Sigmoid colon (tissue), 4 donors: ENCODE measurements around the gene ATP10D.

ENCODE experiments used
- EP300 ChIP-seq, 4 donors: sonication (generic); formaldehyde crosslinking; IDR thresholded peaks; one replicate each; pipeline ENCODE4 v1.6.1; 2017; ENCODE audit warnings: antibody characterized with exemption in 4 of 4
- POLR2A ChIP-seq, 2 donors: fragments of 450-650 bp; IDR thresholded peaks; one replicate each; pipeline ENCODE4 v1.6.1; 2016; ENCODE audit warnings: antibody characterized with exemption in 2 of 2, mild to moderate bottlenecking in 2 of 2, moderate library complexity in 2 of 2
- POLR2AphosphoS5 ChIP-seq, 4 donors: sonication (generic); formaldehyde crosslinking; IDR thresholded peaks; one replicate each; pipeline ENCODE4 v1.6.1; 2017; ENCODE audit warnings: antibody characterized with exemption in 4 of 4
- TF ChIP-seq, protein P1 (sequence below), 4 experiments: fragments of 450-650 bp in 3 of 4; fragments of 200-600 bp in 1 of 4; IDR thresholded peaks; one replicate each; pipeline ENCODE4 v1.5.1; 2016 to 2019; ENCODE audit warnings: antibody characterized with exemption in 4 of 4, mild to moderate bottlenecking in 3 of 4, moderate library complexity in 2 of 4

DNA sequence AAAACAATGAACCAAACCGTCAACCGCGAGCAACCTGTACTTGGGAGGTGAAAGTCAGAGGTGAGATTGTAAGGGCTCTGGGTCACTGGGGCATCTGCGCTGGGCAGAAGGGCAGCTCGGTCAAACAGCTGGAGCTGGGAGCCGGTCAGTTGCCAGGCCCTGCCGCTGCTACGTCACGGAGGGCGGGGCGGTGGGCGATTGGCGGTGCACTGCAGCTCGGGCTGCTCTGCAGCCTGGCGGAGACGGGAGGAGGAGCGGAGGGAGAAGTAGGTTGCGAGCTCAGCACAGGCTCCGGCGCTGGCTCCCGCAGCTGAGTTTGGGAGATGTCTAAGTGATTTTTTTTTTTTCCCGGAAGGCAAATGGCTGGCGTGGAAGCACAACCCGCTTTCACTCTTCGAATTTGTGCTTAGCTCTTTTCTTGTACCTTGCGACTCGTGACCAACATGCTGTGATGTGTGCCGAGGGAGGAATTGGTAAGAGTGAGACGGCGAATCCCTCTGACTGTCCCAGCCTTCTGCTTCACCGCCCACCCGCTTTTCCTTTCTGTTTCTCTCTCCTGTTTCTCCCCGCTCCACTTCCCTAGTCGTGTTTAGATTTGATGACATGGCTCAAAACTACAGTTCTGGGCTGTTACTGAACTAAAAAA is at the start of gene ATP10D:
- TF ChIP-seq POLR2A (IDR thresholded peaks at IDR 0.05) = peak; percentile 75 to 76
- TF ChIP-seq, protein P1, sequence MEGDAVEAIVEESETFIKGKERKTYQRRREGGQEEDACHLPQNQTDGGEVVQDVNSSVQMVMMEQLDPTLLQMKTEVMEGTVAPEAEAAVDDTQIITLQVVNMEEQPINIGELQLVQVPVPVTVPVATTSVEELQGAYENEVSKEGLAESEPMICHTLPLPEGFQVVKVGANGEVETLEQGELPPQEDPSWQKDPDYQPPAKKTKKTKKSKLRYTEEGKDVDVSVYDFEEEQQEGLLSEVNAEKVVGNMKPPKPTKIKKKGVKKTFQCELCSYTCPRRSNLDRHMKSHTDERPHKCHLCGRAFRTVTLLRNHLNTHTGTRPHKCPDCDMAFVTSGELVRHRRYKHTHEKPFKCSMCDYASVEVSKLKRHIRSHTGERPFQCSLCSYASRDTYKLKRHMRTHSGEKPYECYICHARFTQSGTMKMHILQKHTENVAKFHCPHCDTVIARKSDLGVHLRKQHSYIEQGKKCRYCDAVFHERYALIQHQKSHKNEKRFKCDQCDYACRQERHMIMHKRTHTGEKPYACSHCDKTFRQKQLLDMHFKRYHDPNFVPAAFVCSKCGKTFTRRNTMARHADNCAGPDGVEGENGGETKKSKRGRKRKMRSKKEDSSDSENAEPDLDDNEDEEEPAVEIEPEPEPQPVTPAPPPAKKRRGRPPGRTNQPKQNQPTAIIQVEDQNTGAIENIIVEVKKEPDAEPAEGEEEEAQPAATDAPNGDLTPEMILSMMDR (IDR thresholded peaks at IDR 0.05) = peak in 2 of 4 experiments; percentile 15 to 18
- TF ChIP-seq POLR2AphosphoS5 (IDR thresholded peaks at IDR 0.05) = peak; percentile 93 to 99 (median 96)
- peak in 1 of 4 donors; percentile 4 for TF ChIP-seq EP300 (IDR thresholded peaks at IDR 0.05)
